H54 (cell line): ENCODE results near the gene KIAA1614.

Experiments
- DNase-seq: peaks from one replicate; pipeline ENCODE4 v3.0.0; 2011; ENCODE audit warnings: low spot score, mixed read lengths; ENCODE audit not compliant: insufficient read length
- FAIRE-seq: peaks from 3 replicates; lab custom pipeline; 2011; peaks lifted over from hg19 to GRCh38; lab: Jason Lieb, UNC
- POLR2A ChIP-seq: IDR thresholded peaks from 2 replicates; pipeline ENCODE4 v1.6.1; 2011; ENCODE audit warnings: low read depth, mild to moderate bottlenecking, low read length

KIAA1614 gene

DNA sequence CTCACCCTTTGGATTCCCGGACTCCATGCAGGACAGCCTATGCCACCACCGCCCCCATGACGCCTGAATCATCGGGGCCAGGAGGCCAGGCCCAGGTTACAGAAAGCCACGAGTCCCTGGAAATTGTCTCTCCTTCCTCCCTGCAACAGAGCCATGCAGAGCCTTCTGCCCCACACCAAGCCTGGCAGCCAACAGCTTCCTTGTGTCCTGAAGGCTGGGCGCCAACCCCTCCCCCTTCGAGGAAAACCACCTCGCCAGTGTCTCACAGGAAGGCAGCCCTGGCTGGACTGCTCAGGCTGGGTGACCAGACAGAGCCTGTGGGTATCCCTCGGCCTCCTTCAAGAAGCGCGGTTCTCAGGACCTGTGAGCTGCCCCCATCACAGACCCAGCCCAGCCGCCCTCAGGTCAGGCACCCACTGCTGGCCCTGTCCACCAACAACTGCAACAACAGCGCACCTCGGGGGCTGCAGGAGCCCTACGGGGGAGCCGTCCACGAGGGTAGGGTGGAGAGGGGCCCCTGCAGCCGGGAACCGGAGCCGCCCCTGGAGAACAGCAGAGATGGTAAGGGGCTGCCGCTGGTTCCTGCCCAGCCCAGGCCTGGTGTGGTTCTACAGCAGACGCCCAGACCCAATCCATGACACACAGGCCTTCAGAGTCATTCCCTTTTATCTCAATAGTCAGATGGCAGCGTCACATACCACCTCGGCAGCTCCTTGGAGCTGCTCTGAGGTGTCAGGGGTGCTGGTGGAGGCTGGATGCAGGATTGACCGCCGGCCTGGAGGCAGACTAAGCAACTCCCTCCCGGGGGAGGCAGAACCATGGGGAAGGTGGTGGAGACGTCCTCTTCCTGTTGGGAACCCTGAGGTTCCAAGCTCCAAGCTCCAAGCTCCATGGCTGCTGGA, 23.7 kb downstream of the KIAA1614 start:
- FAIRE-seq: no peak
- TF ChIP-seq POLR2A: no peak
- no peak for DNase-seq

DNA sequence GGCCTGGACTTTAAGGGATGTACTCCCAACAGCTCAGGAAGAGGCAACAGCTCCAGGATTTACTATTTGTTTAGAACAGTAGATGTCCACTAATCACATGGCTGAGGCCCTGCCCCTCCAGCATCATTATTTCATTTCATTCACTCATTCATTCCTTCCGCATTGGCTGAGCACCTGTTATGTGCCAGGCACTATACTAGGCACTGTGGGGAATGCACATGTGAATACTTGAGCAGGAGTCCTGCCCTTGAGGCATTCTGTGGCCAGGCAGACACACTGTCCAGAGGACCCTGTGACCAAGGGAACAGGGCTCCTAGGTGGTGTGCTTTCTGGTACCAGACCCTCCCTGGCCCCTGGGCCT, 24.3 kb downstream of the KIAA1614 start:
- DNase-seq: no peak
- TF ChIP-seq POLR2A: no peak
- FAIRE-seq: no peak

DNA sequence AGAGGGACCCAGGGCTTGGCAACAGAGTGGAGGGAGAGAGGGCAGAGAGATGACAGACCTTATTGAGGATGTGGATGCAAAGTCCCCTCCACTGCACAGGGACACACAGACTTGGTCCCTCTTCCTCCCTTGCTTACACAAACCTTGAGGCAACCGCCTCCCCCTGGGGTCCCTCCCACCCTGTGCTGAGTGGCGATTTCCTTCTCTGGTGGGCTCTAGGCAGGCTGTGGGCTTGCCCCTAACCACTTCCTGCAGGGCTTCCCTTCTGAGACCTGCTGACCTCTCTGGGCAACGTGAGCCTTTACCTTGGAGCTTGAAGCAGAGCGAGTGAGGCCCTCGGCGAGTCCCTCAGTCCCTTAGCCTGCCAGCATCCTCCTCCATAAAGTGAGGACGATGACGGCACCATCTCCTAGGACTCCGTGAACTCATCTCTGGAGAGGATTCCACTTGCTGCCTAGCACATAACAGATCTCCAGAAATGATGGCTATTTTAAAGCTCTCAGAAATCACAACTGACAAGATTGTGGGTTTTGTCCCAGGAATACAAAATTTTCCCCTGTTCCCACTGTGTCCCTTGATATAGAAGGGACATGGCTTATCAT, 25.0 kb downstream of the KIAA1614 start:
- no peak for TF ChIP-seq POLR2A
- no peak for FAIRE-seq
- DNase-seq: no peak

DNA sequence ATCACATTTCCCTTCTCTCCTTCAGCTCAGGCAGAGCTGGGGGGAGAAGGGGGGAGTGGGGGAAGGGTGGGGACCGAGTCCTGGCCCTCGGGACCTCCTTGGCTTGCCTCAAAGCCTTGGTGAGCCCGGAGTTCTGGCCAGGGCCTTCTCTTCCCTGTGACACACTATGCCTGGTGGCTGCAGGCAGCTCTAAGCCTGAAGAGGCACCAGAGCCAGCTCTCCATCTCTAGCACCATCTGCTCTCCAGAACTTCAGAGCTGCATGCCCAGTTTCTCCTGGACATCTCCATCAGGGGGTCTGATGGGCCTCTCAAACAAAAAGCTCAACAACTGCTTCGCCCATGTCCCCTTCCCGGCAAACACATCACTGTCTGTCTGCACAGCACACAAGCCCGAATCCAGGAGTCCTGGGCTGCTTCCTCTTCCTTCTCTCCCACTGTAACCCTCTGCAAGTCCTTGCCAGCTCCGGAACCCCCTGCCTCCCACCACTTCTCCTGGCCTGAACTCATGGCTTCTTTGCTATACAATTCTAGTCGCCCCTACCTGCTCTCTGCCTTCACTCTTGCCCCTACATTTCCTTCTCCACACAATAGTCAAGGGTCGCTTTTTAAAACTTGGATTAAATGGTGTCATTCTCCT, 26.5 kb downstream of the KIAA1614 start:
- TF ChIP-seq POLR2A: no peak
- FAIRE-seq: no peak
- no peak for DNase-seq

DNA sequence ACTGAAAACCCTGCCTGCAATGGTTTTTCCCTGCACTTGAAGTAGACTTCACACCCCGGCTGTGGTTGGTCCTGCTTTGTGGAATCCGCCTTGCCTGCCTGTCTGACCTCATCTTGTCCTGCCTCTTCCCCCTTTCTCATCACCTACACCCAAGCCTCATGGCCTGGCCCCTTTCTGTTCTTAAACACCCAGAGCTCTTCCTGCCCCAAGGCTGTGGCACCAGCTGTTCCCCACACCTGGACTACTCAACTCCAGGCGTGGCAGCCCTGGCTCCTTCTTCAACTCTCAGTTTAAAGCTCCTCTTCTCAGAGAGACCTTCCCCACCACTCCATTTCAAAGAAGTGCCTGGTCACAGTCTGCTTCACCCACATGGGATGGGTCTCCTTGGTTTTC, 27.0 kb downstream of the KIAA1614 start:
- no peak for FAIRE-seq
- DNase-seq: no peak
- no peak for TF ChIP-seq POLR2A

DNA sequence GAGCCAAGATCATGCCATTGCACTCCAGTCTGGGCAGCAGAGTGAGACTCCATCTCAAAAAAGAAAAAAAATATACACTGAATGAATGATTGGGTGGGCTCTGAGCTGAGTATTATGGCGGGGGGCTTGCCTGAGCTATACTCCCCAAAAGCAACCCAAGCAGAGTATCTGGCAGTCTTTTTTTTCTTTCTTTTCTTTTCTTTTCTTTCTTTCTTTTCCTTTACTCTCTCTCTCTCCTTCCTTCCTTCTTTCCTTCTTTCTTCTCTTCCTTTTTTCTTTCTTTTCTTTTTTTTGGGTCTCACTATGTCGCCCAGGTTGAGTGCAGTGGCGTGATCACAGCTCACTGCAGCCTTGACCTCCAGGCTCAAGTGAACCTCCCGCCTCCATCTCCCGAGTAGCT, 27.7 kb downstream of the KIAA1614 start:
- DNase-seq (no peak), FAIRE-seq (no peak)
- no peak for TF ChIP-seq POLR2A

DNA sequence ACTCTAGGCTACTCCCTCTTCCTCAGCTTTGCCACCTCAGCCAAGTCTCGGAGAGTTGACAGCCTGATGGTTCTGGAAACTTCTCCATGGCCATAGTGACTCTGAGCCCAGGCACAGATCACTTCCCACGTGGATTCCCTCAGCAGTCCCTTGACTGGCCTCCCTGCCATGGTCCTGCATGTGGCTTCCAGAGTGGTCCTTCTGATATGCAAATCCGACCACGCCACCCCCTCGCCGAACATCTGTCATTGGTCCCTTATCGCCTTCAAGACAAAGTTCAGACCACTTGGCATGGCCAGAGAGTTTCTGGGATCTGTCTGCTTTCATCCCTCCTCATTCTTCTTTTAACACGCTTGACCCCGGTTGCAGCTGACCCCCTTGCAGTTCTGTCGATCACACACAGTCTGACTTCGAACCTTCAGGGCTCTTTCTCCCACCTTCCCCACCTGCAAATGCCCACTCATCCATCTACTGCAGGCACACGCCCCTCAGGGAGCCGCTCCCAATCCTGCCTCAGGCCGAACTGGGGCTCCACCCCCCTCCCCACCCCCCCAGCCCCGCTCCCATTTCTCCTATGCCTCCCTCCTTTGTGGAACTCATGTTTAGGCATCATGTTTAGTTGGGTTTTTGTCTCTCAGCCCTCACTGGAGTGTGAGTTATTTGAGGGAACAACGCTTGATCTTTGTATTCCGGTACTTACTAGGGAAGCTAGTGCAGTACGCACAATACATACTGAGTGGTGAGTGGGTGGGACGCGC, 29.0 kb downstream of the KIAA1614 start:
- FAIRE-seq: no peak
- TF ChIP-seq POLR2A: no peak

DNA sequence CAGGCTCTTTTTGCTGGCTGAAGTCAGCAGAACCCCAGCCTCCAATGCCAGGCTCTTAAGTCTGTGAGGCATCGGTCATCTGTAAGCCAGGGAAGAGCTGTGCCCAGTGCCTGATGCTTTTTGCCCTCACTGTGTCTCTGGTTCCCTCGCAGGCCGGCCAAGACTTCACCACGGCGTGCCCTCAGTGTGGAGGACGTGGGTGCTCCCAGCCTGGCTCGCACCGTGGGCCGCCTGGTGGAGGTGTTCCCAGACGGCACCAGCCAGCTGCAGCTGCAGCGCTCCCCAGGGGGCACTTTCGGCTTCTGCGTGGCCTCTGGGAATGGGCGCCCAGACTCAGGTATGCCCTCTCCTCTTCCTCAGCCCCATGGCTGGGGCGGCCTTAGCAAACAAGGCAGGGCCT, 32.5 kb downstream of the KIAA1614 start:
- FAIRE-seq (no peak), DNase-seq (no peak)
- no peak for TF ChIP-seq POLR2A

More for the DNA sequence above, 29.0 kb downstream of the KIAA1614 start:
- no peak for DNase-seq

DNA sequence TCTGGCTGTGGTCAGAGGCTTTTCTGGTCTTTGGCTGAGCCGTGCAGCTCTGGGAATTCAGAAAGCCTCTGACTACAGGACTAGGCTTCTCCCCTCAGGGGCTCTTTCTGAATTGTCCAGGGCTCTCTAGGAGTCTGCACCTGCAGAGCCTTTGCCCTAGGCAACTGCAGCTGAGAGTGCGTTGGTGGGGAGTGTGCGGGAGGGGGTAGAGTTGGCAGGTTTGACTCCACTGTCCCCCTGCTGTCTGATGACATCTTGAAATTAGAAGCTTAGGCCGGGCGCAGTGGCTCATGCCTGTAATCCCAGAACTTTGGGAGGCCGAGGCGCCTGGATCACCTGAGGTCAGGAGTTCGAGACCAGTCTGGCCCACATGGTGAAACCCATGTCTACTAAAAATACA, 32.9 kb downstream of the KIAA1614 start:
- DNase-seq: no peak
- FAIRE-seq: no peak
- TF ChIP-seq POLR2A: no peak

DNA sequence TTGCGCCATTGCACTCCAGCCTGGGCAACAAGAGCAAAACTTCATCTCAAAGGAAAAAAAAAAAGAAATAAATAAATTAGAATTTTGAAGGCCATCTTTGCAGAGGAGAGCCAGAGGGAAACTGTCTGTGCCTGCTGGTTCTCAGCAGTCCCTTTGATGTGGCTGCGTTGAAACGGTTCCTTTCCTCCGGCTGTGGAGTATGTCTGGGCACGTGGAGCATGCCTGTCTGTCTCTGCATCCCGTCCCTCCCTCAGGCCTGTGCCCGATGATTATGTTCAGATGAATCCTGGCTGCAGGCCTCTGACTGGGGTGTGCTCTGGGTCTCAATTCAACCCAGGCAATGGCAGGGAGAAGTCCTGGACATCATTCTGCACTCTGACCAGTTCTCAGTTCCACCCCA, 33.4 kb downstream of the KIAA1614 start:
- no peak for FAIRE-seq
- no peak for DNase-seq
- no peak for TF ChIP-seq POLR2A

DNA sequence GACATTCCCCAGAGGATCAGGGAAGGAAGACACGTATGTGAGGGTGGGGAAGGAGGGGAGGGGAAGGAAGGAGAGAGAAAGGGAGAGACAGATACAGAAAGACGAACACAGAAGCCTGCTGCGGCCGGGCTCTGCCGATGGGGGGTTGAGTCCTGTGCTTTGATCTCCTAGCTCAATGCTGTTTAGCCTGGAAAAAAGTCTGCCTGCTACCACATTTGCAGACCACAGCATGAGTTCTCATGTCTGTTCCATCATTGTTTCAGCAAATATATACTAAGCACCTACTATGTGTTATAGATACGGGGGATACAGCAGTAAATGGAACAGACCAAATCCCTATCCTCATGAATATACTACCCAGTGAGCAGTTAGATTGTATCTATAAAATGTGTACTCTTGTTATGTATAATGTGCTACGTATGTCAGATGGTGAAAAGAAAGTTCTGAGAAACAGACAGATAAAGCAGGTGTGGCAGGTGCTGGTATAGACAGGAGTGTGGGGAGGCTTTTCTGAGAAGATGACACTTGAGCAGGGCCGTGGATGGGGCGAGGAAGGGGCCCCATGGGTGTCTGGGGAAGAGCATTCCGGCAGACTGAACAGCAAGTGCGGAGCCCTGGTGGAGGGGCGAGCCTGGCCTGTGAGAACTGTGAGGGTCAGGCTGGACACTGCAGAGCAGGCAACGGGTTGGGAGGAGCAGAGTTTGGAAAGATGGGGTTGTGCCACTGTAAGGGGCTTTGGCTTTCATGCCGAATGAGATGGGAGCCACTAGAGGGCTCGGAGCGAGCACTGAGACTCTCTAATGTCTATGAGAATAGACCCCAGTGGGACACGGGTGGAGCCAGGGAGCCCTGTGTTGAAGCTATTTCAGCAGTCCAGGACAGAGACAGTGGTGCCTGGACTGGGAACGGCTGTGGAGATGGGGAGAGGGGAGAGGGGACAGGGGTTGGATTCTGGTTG, 34.1 kb downstream of the KIAA1614 start:
- no peak for FAIRE-seq
- no peak for TF ChIP-seq POLR2A

DNA sequence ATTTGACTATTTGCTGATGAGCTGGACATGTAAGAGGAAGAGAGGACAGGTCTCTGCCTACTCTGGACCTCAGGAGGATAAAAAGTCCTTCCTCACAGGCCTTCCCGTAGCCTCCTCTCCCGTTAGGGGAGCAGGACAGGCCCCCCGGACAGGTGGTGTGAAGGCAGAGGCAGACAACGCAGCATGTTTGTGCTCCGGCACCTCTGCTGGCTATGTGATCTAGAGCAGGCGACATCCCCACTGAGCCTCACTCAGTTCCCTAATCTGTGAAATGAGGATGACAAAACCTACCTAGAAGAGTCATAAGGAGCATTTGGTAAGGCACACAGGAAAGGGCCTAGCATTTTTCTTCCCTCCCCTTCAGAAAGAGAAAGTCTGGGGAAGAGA, 34.8 kb downstream of the KIAA1614 start:
- DNase-seq: no peak
- FAIRE-seq: no peak
- TF ChIP-seq POLR2A: no peak

More for the DNA sequence above, 34.1 kb downstream of the KIAA1614 start:
- DNase-seq: no peak
